Activated effector memory CD4-positive, alpha-beta T cell treated with Interleukin-2 at 50 U/mL for 16 hours (primary cell): ENCODE measurements around the gene GOLT1A.
"Not testable (repeated sequence)": the region's sequence is repeated elsewhere in the genome, so short reads cannot be mapped to it uniquely, and the experiment has no call there.

Experiments used
- DNase-seq: peaks from one replicate; pipeline ENCODE4 v3.0.0-alpha.2; 2020

Gene GOLT1A

GRCh38 chr1:204246876-204247275 lies 33.1 kb upstream of the GOLT1A start:
- DNase-seq = no peak

DNA sequence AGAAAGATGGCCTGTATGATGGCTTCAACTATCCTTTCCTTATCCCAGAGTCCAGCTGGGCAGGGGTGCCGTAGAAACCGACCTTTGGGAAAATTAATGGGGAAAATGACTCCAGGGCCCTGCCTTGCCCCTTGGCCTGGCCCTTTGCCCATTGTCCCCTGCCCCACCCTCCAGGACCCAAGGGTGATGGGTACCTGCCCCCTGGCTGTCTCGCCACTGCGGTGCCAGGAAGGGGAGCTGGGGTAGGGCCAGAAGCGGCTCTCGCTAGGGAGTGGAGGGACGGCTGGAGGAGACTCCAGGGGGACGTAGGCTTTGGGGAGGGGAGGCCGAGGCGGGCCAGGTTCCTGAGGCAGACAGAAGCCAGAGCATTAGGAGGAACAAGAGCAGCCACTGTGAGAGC lies 29.1 kb upstream of the GOLT1A start:
- DNase-seq = no peak

DNA sequence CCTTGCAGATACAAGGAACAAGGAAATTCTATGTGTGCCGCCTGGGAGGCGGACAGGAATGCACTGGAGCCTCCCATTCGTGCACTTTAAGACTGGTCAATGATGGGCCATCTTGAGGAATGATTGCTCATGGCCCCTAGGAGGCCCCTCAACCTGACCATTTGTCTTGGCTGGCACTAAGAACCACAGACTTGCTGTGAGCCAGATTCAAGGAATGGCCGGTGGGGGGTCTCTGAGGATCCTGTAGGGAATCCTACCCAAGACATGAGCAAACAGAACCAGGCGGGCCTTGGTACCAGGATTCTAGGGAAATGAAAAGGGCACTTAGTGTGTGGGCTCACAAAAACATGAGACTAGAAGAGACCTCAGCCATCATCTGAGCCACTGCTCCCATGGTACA lies 28.1 kb upstream of the GOLT1A start:
- no peak for DNase-seq

- no peak for DNase-seq
Measured at GRCh38 chr1:204241050-204241449, 27.3 kb upstream of the GOLT1A start.

DNA sequence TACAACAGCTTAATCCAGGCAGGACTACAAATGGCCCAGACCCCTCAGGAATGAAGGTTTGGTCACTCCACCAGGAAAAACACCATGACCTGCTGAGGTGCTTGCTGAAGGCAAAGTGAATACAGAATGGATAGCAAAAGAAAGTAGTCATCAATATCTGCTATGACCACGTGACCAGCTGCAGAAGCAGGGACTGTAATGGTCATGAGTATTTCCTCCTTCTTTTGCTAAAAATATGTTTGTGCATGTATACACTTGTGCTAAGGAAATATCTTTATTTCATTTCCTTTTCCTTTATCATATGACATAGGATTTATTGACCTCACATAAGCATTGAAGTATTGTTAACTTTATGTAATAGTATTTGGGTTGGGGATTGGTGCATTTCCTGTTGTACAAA lies 26.4 kb upstream of the GOLT1A start:
- no peak for DNase-seq

GRCh38 chr1:204239401-204239800 lies 25.6 kb upstream of the GOLT1A start:
- not testable (repeated sequence) for DNase-seq

DNA sequence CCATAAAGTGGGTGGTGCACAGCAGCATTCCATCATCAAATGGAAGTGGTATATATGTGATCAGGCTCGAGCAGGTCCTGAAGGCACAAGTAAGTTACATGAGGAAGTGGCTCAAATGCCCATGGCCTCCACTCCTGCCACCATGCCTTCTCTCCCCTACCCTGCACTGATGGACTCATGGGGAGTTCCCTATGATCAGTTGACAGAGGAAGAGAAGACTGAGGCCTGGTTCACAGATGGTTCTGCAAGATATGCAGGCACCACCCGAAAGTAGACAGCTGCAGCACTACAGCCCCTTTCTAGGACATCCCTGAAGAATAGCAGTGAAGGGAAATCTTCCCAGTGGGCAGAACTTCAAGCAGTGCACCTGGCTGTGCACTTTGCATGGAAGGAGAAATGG lies 24.7 kb upstream of the GOLT1A start:
- DNase-seq = not testable (repeated sequence)

DNA sequence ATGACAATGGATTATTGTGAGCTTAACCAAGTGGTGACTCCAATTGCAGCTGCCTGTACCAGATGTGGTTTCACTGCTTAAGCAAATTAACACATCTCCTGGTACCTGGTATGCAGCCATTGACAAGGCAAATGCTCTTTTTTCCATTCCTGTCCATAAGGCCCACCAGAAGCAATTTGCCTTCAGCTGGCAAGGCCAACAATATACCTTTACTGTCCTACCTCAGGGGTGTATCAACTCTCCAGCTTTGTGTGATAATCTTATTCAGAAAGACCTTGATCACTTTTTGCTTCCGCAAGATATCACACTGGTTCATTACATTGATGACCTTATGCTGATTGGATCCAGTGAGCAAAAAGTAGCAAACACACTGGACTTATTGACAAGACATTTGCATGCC lies 23.7 kb upstream of the GOLT1A start:
- DNase-seq = not testable (repeated sequence)

DNA sequence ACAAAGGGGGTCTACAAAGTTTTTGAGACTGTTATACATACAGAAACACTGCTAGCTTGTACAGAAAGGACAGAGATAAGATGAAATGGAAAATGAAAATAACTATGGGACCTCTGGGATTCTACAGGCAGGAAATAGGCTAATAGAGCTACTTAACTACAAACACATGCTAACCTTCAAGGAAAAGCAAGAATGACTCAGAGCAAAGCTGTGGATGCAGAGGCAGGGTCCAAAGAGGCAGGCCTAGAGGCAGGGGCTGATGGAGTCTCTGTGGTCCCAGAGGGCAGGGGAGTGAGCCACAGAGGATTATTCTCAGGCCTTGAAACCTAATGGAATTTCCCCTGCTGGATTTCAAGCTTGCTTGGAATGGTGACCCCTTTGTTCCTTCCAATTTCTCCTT lies 18.7 kb upstream of the GOLT1A start:
- no peak for DNase-seq

DNA sequence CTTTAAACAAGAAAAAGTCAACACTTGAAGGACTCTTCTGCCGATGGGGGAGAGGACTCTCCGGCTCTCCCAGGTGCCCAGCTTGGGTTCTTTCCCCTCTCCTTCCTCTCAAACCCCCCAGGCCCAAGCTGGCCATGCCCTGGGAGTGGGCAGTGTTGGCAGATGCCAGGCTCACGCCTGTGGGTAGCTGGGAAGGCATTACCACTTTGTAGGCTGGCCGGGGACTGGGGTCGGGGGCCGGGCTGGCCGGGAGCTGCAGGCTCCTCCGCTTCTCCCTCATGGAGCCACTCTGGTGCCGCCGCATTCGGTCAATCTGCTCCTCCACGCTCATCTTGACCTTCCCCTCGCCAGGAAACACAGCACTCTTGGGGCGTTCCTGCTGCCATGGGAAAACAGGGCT lies 16.4 kb upstream of the GOLT1A start:
- no peak for DNase-seq

DNA sequence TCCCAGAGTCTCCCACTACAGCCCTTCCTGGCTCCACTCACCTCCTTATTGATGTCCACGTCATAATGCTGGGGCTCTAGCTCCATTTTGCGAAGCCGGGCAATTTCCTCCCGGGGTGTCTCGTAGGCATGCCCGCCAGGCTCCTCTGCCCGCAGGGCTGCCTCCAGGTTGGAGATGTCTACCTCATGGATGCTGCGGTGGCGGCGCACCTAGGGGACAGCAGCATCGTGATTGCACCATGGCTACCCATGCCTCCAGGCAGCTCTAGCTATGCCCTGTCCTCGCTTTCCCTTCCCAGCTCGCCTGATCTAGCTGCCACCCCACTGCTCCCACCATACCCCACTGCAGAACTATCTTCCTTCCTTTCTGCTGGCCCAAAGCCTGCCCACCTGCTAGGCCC lies 15.1 kb upstream of the GOLT1A start:
- DNase-seq = no peak

- DNase-seq = no peak
Measured at GRCh38 chr1:204227996-204228785, 14.4 kb upstream of the GOLT1A start.

- no peak for DNase-seq
Measured at GRCh38 chr1:204227351-204227750, 13.6 kb upstream of the GOLT1A start.

DNA sequence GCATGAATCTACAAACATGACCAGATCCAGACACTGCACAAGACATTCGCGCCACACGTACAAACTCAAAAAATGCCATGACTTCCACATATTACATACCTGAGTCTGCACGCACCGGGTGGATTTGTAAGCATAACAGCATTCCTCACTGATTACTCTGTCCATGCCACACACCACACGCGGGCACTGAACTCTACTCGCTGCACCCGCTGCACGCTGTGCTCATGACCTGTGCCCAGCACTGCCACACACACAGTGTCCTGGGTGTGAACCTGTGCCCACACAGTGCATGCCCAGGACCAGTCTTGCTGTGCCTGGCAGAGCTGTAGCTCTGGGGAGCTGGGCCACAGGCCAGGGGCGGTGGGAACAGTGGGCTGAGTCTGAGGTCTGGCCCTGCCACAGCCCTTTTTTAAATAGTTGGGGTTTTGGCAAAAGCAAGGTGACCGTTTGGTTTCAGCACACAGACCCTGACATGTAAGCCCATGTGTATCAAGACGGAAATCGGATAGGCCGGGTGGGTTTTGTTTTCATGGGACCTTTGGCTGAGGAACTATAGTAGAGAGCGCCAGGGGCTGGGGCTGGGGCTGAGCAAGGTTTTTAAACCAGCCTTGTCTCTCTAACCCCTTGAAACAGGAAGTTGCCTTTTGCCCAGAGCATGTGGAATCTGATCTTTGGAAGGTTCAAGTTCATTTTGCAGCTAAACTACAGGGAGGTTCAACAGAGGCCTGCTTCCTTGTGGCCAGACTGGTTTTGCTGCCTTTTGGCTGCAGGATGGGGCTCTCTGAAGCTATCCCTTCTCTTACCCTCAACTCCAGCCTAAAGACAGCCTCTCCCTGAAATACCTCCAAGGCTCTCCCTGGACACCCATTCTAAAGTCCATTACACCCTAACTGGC lies 12.3 kb upstream of the GOLT1A start:
- DNase-seq = no peak

- no peak for DNase-seq
Measured at GRCh38 chr1:204224655-204225054, 10.9 kb upstream of the GOLT1A start.

DNA sequence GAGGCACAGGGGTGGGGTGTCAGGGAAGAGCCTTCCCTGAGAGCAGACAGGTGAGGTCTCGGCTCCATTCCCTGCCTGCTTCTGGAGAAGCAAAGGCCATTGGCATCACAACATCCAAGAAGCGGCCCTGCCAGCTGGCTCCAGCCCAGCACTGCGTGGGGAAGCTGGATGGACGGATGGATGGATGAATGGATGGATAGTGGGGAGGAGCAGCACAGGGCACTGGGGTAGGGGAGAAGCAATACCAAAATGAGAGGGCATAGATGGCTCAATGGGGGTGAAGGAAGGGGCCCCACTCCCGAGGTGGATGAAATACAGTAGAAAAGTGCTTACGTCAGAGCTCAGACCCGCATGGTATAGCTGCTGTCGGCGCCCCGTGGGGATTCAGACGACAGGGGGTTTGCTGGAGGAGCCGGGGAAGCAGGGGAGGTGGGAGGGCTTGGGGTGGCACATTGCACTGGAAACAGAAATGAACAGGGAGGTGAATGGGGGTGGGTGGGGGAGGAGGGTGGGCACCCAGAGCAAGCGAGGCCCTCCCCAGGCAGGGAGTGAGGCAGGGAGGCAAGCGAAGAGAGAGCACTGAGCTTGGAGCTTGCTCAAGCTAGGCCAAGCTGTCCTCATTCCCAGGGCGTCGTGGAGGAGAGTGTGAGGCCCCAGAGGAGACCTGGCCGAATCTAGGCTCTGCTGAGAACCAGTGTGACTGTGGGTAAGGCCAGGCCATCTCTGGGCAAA lies 9.5 kb upstream of the GOLT1A start:
- no peak for DNase-seq

- DNase-seq = no peak
Measured at GRCh38 chr1:204222764-204223055, 8.9 kb upstream of the GOLT1A start.

GRCh38 chr1:204222006-204222763 lies 8.4 kb upstream of the GOLT1A start:
- no peak for DNase-seq

DNA sequence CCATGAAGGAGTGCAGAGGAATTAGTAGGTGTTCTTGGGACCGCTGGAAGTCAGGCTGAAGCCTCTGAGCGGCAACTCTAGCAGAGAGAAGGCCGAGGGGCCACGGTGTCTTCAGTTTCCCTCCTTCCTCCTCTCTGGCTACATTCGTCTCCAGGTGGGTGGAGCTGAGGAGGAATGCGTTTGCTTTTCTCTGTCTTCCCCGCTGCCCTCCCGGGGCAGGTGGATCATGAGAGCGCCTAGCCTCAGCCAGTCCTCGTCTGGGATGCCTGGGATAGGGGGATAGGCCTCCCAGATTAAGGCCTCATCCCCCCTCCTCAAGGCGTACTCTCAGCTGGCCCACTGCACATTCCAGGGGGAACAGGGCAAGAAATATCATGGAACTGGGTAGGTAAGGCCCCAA lies 7.5 kb upstream of the GOLT1A start:
- no peak for DNase-seq

DNA sequence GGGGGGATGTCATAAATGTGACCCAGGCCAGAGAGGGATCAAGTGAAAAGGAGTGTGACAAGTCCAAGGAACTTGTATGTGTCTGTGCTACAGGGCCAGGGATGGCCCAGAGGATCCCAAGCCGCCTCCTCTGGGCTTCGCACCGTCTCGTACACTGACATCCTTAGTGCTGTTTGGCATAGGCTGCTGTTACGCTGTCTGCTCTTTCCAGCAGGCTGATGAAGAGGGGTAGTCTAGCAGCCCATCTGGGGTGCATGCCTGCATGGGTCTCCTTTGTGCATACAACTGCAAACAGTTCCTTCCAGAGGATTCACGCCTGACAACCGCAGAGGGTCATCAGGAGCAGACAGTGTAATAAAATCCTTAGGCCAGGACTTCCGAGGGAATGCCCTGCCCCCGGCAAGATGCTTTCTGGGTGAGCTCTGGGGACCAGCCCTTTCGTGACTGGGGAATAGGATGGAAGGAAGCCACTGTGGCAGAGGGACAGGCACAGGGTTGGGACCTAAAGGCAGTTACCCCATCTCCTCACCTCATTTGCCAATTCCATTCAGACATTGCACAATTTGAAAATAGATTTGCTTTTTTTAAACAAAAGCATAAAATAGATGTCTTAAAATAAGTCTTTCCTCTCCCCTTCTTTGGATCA lies 6.3 kb upstream of the GOLT1A start:
- DNase-seq = no peak

GRCh38 chr1:204218552-204218951 lies 4.8 kb upstream of the GOLT1A start:
- DNase-seq = no peak

GRCh38 chr1:204217648-204218000 lies 3.8 kb upstream of the GOLT1A start:
- DNase-seq = no peak
